Stimulated activated CD4-positive, alpha-beta T cell treated with anti-CD3 and anti-CD28 coated beads, Interleukin-12 subunit alpha, Interleukin-12 subunit beta, amount 100 ng/mL, for 48 hours (primary cell): Measurements from ENCODE around the gene PCDHGA6.

Experiments
- DNase-seq, 3 donors: peaks; one replicate each; pipeline ENCODE4 v3.0.0-alpha.2; 2020; ENCODE audit warnings: low read depth in 2 of 3, low spot score in 1 of 3

PCDHGA6 gene

DNA sequence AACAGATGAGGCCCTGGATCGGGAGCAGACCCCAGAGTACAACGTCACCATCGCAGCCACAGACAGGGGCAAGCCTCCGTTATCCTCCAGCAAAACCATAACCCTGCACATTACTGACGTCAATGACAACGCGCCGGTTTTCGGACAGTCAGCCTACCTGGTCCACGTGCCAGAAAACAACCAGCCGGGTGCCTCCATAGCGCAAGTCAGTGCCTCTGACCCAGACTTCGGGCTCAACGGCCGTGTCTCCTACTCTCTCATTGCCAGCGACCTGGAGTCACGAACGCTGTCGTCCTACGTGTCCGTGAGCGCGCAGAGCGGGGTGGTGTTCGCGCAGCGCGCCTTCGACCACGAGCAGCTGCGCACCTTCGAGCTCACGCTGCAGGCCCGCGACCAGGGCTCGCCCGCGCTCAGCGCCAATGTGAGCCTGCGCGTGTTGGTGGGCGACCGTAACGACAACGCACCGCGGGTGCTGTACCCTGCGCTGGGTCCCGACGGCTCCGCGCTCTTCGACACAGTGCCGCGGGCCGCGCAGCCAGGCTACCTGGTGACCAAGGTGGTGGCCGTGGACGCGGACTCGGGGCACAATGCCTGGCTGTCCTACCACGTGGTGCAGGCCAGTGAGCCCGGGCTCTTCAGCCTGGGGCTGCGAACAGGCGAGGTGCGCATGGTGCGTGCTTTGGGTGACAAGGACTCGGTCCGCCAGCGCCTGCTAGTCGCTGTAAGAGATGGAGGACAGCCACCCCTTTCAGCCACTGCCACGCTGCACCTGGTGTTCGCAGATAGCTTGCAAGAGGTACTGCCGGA, 45.6 kb downstream of the PCDHGA6 start:
- no peak for DNase-seq

DNA sequence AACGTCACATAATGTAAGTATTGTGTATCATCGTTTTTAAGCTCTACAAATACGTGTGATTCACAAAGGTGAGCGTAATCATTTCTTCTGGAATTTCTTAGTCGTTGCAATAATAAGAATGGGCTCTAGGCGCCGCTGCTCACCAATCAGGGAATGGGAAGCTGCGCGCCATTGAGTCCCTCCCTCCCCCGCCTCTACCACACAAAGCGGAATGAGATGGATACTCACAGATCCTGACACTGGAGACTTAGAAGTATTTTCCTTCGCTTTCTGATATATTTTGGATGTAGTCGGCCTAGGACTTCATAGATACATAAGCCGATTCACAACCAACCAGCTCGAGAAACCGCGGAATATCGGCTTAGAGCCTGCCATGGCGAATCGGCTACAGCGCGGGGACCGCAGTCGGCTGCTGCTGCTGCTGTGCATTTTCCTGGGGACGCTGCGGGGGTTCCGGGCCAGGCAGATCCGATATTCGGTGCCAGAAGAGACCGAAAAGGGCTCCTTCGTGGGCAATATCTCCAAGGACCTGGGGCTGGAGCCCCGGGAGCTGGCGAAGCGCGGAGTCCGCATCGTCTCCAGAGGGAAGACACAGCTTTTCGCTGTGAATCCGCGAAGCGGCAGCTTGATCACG, 47.3 kb downstream of the PCDHGA6 start, which contains the start of gene PCDHGA11:
Gene PCDHGA11, plus strand, starts transcription at position 197 of the 634 bp plus-strand sequence. Its CDS starts 177 bp downstream, at position 374.
- DNase-seq: peak in 2 of 3 donors; percentile 36 to 53

DNA sequence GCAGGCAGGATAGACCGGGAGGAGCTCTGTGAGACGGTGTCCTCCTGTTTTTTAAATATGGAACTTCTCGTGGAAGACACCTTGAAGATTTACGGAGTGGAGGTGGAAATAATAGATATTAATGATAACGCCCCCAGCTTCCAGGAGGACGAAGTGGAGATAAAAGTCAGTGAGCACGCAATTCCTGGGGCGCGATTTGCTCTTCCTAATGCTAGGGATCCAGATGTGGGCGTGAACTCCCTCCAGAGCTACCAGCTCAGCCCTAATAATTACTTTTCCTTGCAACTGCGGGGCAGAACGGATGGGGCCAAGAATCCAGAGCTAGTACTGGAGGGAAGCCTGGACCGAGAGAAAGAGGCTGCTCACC, 47.8 kb downstream of the PCDHGA6 start:
- DNase-seq: no peak

DNA sequence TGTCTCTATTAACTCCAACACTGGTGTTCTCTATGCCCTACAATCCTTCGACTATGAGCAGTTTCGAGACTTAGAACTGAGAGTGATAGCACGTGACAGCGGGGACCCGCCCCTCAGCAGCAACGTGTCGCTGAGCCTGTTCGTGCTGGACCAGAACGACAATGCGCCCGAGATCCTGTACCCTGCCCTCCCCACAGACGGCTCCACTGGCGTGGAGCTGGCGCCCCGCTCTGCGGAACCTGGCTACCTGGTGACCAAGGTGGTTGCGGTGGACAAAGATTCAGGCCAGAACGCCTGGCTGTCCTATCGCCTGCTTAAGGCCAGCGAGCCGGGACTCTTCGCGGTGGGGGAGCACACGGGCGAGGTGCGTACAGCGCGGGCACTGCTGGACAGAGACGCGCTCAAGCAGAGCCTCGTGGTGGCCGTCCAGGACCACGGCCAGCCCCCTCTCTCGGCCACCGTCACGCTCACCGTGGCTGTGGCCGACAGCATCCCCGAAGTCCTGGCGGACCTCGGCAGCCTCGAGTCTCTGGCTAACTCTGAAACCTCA, 49.1 kb downstream of the PCDHGA6 start:
- no peak for DNase-seq

DNA sequence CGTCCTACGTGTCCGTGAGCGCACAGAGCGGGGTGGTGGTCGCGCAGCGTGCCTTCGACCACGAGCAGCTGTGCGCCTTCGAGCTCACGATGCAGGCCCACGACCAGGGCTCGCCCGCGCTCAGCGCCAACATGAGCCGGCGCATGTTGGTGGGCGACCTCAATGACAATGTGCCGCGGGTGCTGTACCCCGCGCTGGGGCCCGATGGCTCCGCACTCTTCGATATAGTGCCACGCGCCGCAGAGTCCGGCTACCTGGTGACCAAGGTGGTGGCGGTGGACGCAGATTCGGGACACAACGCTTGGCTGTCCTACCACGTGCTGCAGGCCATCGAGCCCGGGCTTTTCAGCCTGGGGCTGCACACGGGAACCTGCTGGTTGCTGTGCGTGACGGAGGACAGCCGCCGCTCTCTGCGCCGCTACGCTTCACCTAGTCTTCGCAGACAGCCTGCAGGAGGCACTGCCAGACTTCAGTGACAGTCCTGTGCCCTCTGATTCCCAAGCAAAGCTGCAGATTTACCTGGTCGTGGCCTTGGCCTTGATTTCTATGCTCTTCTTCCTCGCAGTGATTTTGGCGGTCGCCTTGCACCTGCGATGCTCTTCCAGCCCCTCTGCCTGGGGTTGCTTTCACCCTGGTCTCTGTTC, 54.2 kb downstream of the PCDHGA6 start:
- no peak for DNase-seq
